Stimulated activated effector memory CD8-positive, alpha-beta T cell treated with anti-CD3 and anti-CD28 coated beads, Interleukin-12 subunit alpha, Interleukin-12 subunit beta, amount 100 ng/mL, for 72 hours (primary cell): ENCODE data around the gene ACTR1B.
"Not testable (repeated sequence)": the region's sequence is repeated elsewhere in the genome, so short reads cannot be mapped to it uniquely, and the experiment has no call there.

Experiments used
- ATAC-seq: fragments of 150-1000 bp; cut with Tn5 transposase; 2 replicates; pipeline ENCODE4 v1.10.0; 2021
- DNase-seq, 2 donors: peaks; one replicate each; pipeline ENCODE4 v3.0.0; 2021 to 2022; ENCODE audit warnings: low spot score in 2 of 2
- H3K27ac Mint-ChIP-seq: one replicate; pipeline ENCODE4 v1.8.0; 2022; ENCODE audit warnings: mild to moderate bottlenecking, mixed read lengths
- H3K36me3 Mint-ChIP-seq: one replicate; pipeline ENCODE4 v1.8.0; 2022; ENCODE audit warnings: mild to moderate bottlenecking, mixed read lengths
- H3K4me1 Mint-ChIP-seq: one replicate; pipeline ENCODE4 v1.8.0; 2022; ENCODE audit warnings: mixed read lengths
- H3K4me3 Mint-ChIP-seq: one replicate; pipeline ENCODE4 v1.8.0; 2022; ENCODE audit warnings: mild to moderate bottlenecking, mixed read lengths
- H3K9me3 Mint-ChIP-seq: one replicate; pipeline ENCODE4 v1.8.0; 2022; ENCODE audit warnings: mixed read lengths

ACTR1B gene

GRCh38 chr2:97656905-97657587 is 6.8 kb downstream of the ACTR1B start:
- Mint-ChIP-seq H3K27ac (peak overlapping the region; percentile 71), H3K9me3 (no peaks in the 10 kb centered on the region), H3K4me1 (peaks cover 51% of the 10 kb centered on the region), H3K36me3 (peaks cover 82% of the 10 kb centered on the region), H3K4me3 (no peak overlapping the region)
- ATAC-seq: no peak
- peak in 1 of 2 donors; percentile 45 for DNase-seq

GRCh38 chr2:97656129-97656755 is 7.6 kb downstream of the ACTR1B start:
- Mint-ChIP-seq H3K4me1 (peaks cover 45% of the 10 kb centered on the region), H3K27ac (no peak overlapping the region), H3K36me3 (peaks cover 84% of the 10 kb centered on the region), H3K4me3 (no peak overlapping the region), H3K9me3 (no peaks in the 10 kb centered on the region)
- DNase-seq (peak in 1 of 2 donors; percentile 46), ATAC-seq (no peak)

- H3K9me3 Mint-ChIP-seq: no peaks in the 10 kb centered on the region
- H3K4me3 Mint-ChIP-seq: peak overlapping the region; percentile 6
- DNase-seq (peak in 1 of 2 donors; percentile 46), ATAC-seq (peak; percentile 42)
- H3K36me3 Mint-ChIP-seq: peaks cover 85% of the 10 kb centered on the region
- H3K4me1 Mint-ChIP-seq: peaks cover 37% of the 10 kb centered on the region
- peak overlapping the region; percentile 89 for H3K27ac Mint-ChIP-seq
Observed at GRCh38 chr2:97654791-97655190, 9.1 kb downstream of the ACTR1B start.

GRCh38 chr2:97654309-97654708 is 9.5 kb downstream of the ACTR1B start:
- peaks cover 39% of the 10 kb centered on the region for H3K4me1 Mint-ChIP-seq
- H3K27ac Mint-ChIP-seq: peak overlapping the region; percentile 89
- peak overlapping the region; percentile 6 for H3K4me3 Mint-ChIP-seq
- peaks cover 85% of the 10 kb centered on the region for H3K36me3 Mint-ChIP-seq
- peak; percentile 82 for ATAC-seq
- DNase-seq: no peak
- no peaks in the 10 kb centered on the region for H3K9me3 Mint-ChIP-seq

- ATAC-seq (no peak), DNase-seq (no peak)
- Mint-ChIP-seq H3K36me3 (peaks cover 86% of the 10 kb centered on the region), H3K4me1 (peaks cover 38% of the 10 kb centered on the region), H3K27ac (peak overlapping the region; percentile 89), H3K4me3 (peak overlapping the region; percentile 6), H3K9me3 (no peaks in the 10 kb centered on the region)
Observed at GRCh38 chr2:97653874-97654273, 10.0 kb downstream of the ACTR1B start.

GRCh38 chr2:97653473-97653872 is 10.4 kb downstream of the ACTR1B start:
- ATAC-seq (no peak), DNase-seq (no peak)
- Mint-ChIP-seq H3K4me1 (peaks cover 34% of the 10 kb centered on the region), H3K27ac (no peak overlapping the region), H3K9me3 (no peaks in the 10 kb centered on the region), H3K4me3 (no peak overlapping the region), H3K36me3 (peaks cover 86% of the 10 kb centered on the region)

- Mint-ChIP-seq H3K27ac (no peak overlapping the region), H3K36me3 (peaks cover 86% of the 10 kb centered on the region), H3K4me1 (peaks cover 39% of the 10 kb centered on the region), H3K9me3 (no peaks in the 10 kb centered on the region), H3K4me3 (no peak overlapping the region)
- ATAC-seq (no peak), DNase-seq (peak in 1 of 2 donors; percentile 39)
Observed at GRCh38 chr2:97651114-97651513, 12.7 kb downstream of the ACTR1B start.

- Mint-ChIP-seq H3K9me3 (no peaks in the 10 kb centered on the region), H3K36me3 (peaks cover 68% of the 10 kb centered on the region), H3K4me3 (peak overlapping the region; percentile 90), H3K27ac (peak overlapping the region; percentile 94), H3K4me1 (peaks cover 28% of the 10 kb centered on the region)
- DNase-seq (no peak), ATAC-seq (no peak)
Observed at GRCh38 chr2:97646977-97647376, 16.9 kb downstream of the ACTR1B start.

GRCh38 chr2:97645695-97646629 is 17.9 kb downstream of the ACTR1B start, which contains the start of gene COX5B:
TSS of gene COX5B (plus strand) at chr2:97646062. CDS start at chr2:97646087, 25 bp downstream.
- DNase-seq (peak; percentile 95 to 99), ATAC-seq (peak; percentile 93)
- H3K27ac Mint-ChIP-seq: peak within 1 kb of the TSS; percentile 94
- H3K4me3 Mint-ChIP-seq: peak within 1 kb of the TSS; percentile 90
- no peaks in the 10 kb centered on the region for H3K9me3 Mint-ChIP-seq
- peaks cover 24% of the 10 kb centered on the region for H3K4me1 Mint-ChIP-seq
- peaks cover 58% of the 10 kb centered on the region for H3K36me3 Mint-ChIP-seq

- Mint-ChIP-seq H3K4me1 (peaks cover 22% of the 10 kb centered on the region), H3K9me3 (no peaks in the 10 kb centered on the region), H3K27ac (peak overlapping the region; percentile 94), H3K4me3 (peak overlapping the region; percentile 90), H3K36me3 (peaks cover 51% of the 10 kb centered on the region)
- DNase-seq (peak in 1 of 2 donors; percentile 25), ATAC-seq (peak; percentile 71)
Observed at GRCh38 chr2:97645112-97645694, 18.6 kb downstream of the ACTR1B start.

GRCh38 chr2:97644023-97644717 is 19.7 kb downstream of the ACTR1B start:
- Mint-ChIP-seq H3K4me3 (no peak overlapping the region), H3K9me3 (no peaks in the 10 kb centered on the region), H3K36me3 (peaks cover 40% of the 10 kb centered on the region), H3K4me1 (peaks cover 17% of the 10 kb centered on the region), H3K27ac (no peak overlapping the region)
- ATAC-seq (no peak), DNase-seq (peak in 1 of 2 donors; percentile 43)

- not testable (repeated sequence) for H3K9me3 Mint-ChIP-seq, ATAC-seq
Observed at GRCh38 chr2:97626049-97626430, 37.8 kb downstream of the ACTR1B start.

GRCh38 chr2:97625354-97626048 is 38.3 kb downstream of the ACTR1B start:
- not testable (repeated sequence) for H3K36me3 Mint-ChIP-seq, ATAC-seq, H3K4me3 Mint-ChIP-seq, H3K27ac Mint-ChIP-seq, DNase-seq, H3K9me3 Mint-ChIP-seq, H3K4me1 Mint-ChIP-seq

More at GRCh38 chr2:97626049-97626430, 37.8 kb downstream of the ACTR1B start:
- DNase-seq, H3K4me3 Mint-ChIP-seq, H3K4me1 Mint-ChIP-seq, H3K36me3 Mint-ChIP-seq, H3K27ac Mint-ChIP-seq: not testable (repeated sequence)

- not testable (repeated sequence) for H3K4me1 Mint-ChIP-seq, ATAC-seq, H3K36me3 Mint-ChIP-seq, H3K9me3 Mint-ChIP-seq, H3K4me3 Mint-ChIP-seq, DNase-seq
- H3K27ac Mint-ChIP-seq: peak overlapping the region; percentile 37
Observed at GRCh38 chr2:97622976-97623375, 40.9 kb downstream of the ACTR1B start.
